GM18526 (cell line): Measurements from ENCODE around the gene RPS4Y2.

Experiments used
- POLR2A ChIP-seq: IDR thresholded peaks from 3 replicates; pipeline ENCODE4 v1.6.1; 2011; ENCODE audit not compliant: insufficient read length; ENCODE audit errors: extremely low read depth

Gene RPS4Y2

DNA sequence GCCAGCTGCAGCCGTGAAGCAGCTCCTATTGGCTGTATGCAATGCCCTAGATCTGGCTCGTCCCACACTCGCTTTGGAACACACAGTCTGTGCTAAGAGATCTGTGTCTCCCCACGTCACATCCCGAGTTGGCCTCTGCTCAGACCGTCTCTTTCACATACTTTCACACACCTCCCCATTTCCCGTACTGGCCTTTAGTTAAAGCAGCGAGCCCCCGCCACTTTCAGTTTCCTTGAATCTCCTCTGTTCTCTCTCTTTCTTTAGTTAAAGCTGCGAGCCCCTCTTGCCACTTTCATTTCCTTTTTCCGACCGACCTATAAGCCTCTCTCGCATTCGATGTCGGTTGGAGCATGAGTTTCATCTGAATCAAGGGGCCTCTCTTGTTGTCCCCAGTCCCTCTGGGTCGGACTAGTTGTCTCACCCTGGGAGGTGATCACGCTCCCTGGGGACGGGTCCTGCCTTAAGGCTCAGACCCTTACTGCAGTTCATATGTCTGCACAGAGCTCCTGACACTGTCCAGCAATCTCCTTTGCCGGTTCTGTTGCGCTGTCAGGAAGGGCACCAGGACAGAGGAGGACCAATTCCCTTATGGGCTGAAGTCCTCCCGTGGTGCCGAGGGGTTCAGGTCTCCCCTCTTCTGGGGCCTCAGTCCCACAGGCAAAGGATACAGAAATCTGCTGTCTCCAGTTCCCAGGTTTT is 42.6 kb downstream of the RPS4Y2 start:
- no peak for TF ChIP-seq POLR2A

- no peak for TF ChIP-seq POLR2A
Observed at GRCh38 chrY:20802659-20803058, 46.8 kb downstream of the RPS4Y2 start.

DNA sequence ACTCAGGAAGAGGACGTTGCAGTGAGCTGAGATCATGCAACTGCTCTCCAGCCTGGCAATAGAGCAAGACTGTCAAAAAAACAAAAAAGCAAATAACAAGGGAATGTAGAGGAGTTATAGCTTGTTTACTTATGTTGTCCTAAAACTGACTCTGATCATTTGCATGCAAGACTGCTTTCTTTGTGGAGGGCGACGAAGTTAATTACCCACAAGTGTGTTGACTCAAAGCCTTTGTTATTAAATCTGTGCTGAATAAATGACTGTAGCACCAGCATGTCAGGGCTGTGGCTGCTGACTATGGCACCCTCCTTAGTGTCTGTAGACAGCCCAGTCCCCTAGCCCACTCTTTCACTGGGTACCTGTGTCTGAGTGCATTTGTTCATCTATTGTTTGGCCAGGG is 50.3 kb downstream of the RPS4Y2 start:
- TF ChIP-seq POLR2A = no peak

DNA sequence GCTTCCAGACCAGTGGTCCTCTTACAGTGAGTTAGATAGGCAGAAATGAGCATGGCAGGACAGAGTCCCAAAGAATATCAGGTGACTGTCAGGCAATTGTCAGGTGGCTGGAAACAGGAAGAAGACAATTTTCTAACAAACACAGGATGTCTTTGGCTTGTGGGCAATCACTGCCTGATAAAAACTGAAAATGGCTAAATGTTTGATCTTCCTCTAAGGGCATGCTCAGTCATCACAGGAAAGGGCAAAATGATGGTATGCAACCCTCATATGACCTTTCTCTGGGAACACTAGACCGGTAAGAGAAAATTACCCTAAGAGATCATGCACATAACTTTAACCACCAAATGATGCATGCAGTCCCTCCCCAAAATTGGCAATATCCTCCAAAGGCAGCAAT is 57.6 kb downstream of the RPS4Y2 start:
- TF ChIP-seq POLR2A = no peak

DNA sequence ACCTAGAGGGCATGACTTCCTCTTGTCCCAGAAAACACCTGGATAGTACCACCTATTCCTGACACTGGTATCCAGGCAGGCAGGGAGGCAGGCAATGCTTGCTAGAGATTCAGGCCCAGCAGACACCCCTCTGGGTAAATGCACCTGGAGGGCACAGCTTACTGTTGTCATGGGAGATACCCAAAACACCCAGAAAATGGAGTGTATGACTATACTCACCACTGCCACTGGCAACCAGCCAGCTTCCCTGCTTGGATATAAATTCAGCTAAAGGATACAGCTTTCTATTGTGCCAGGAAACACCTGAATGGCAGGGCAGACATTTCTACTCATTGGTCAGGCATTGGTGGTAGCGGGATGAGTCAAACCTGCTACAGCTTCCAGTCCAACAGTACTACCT is 58.9 kb downstream of the RPS4Y2 start:
- TF ChIP-seq POLR2A = no peak

DNA sequence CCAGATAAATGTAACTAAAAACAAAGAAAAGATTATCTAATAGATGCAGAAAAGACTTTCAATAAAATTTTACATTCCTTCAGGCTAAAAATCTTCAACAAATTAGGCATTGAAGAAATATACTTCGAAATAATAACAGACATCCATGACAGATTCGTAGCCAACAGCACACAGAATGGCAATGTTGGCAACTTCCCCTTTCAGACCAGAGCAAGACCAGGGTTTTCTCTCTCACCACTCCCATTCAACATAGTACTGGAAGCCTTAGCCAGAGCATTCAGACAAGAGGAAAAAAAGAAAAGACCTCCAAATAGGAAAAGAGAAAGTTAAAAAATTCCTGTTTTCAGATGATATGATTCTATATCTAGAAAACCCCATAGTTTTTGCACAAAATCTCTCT is 61.2 kb downstream of the RPS4Y2 start:
- TF ChIP-seq POLR2A = no peak
